PC-3 (cell line): ENCODE results near the gene CKS1B. TPM values are rescaled to one million over a fixed set of nuclear protein-coding genes. Genes with fewer than 3 reads are reported as not detected.
A peak's percentile ranks its signal among the peaks of the same experiment; 100 is the strongest.
"Not testable (repeated sequence)": the region's sequence is repeated elsewhere in the genome, so short reads cannot be mapped to it uniquely, and the experiment has no call there.

Experiments
- ATAC-seq: fragments of 200-7000 bp; cut with Tn5 transposase; 2 replicates; pipeline ENCODE4 v1.9.1; 2020; ENCODE audit warnings: mild to moderate bottlenecking, moderate library complexity
- BruUV-seq: library from RNA; stranded (reverse); fragments of 400-500 nt; replicated peaks from 2 replicates; lab custom pipeline; 2021; lab: Mats Ljungman, UMichigan
- CTCF ChIA-PET: fragments of 300-600 bp; sonication (Branson Sonifier 250); formaldehyde crosslinking; loops from one replicate; lab custom pipeline; 2022; ENCODE audit warnings: antibody characterized with exemption; lab: Charles Lee
- POLR2A ChIA-PET: fragments of 300-600 bp; sonication (Branson Sonifier 250); formaldehyde crosslinking; loops from one replicate; lab custom pipeline; 2022; ENCODE audit warnings: antibody characterized with exemption; ENCODE audit not compliant: unreplicated experiment; lab: Charles Lee
- DNase-seq: peaks from one replicate; pipeline ENCODE4 v3.0.0-alpha.2; 2015
- H2AFZ ChIP-seq: fragments of 300-600 bp; sonication (generic); 2 replicates; pipeline ENCODE4 v1.6.0; 2016; ENCODE audit warnings: antibody characterized with exemption, low read length
- H3F3A ChIP-seq: fragments of 300-600 bp; sonication (generic); one replicate; pipeline ENCODE4 v1.6.0; 2017; ENCODE audit warnings: antibody characterized with exemption, low read length, control low read depth, mild to moderate bottlenecking; ENCODE audit not compliant: unreplicated experiment
- H3K27ac ChIP-seq: fragments of 300-600 bp; sonication (generic); 2 replicates; pipeline ENCODE4 v1.5.1; 2016; ENCODE audit warnings: mild to moderate bottlenecking, low read length
- H3K27me3 ChIP-seq: fragments of 300-600 bp; sonication (generic); 2 replicates; pipeline ENCODE4 v1.6.1; 2016; ENCODE audit warnings: low read length, mixed read lengths
- H3K36me3 ChIP-seq: fragments of 300-600 bp; sonication (generic); 2 replicates; pipeline ENCODE4 v1.6.1; 2016; ENCODE audit warnings: low read depth, mixed run types, low read length, mixed read lengths
- H3K4me1 ChIP-seq: fragments of 300-600 bp; sonication (generic); 2 replicates; pipeline ENCODE4 v1.5.1; 2016; ENCODE audit warnings: low read length; ENCODE audit not compliant: insufficient read depth
- H3K4me2 ChIP-seq: fragments of 300-600 bp; sonication (generic); 2 replicates; pipeline ENCODE4 v1.6.0; 2016; ENCODE audit warnings: low read length
- H3K4me3 ChIP-seq: fragments of 300-600 bp; sonication (generic); 2 replicates; pipeline ENCODE4 v1.5.1; 2016; ENCODE audit warnings: mild to moderate bottlenecking, low read length, mixed read lengths
- H3K79me2 ChIP-seq: fragments of 300-600 bp; sonication (generic); 2 replicates; pipeline ENCODE4 v1.6.1; 2017; ENCODE audit warnings: low read length, mixed read lengths
- H3K9ac ChIP-seq: fragments of 300-600 bp; sonication (generic); 2 replicates; pipeline ENCODE4 v1.6.0; 2016; ENCODE audit warnings: mild to moderate bottlenecking, low read length
- H3K9me2 ChIP-seq: fragments of 300-600 bp; sonication (generic); replicated peaks from 2 replicates; pipeline ENCODE4 v1.6.1; 2016; ENCODE audit warnings: mixed run types, low read length, mixed read lengths
- H3K9me3 ChIP-seq: fragments of 300-600 bp; sonication (generic); 2 replicates; pipeline ENCODE4 v1.6.1; 2016; ENCODE audit warnings: low read length, mixed read lengths
- H4K20me1 ChIP-seq: fragments of 300-600 bp; sonication (generic); 2 replicates; pipeline ENCODE4 v1.6.1; 2016; ENCODE audit warnings: low read length, mixed read lengths
- CTCF ChIP-seq: fragments of 300-600 bp; sonication (generic); conservative IDR thresholded peaks from 2 replicates; pipeline ENCODE4 v1.5.1; 2017; ENCODE audit warnings: antibody characterized with exemption, low read depth, mild to moderate bottlenecking, low read length
- EZH2 ChIP-seq: fragments of 300-600 bp; sonication (generic); IDR thresholded peaks from one replicate; pipeline ENCODE4 v1.6.1; 2017; ENCODE audit warnings: antibody characterized with exemption, mild to moderate bottlenecking, low read length; ENCODE audit not compliant: unreplicated experiment
- EZH2phosphoT487 ChIP-seq: fragments of 300-600 bp; sonication (generic); IDR thresholded peaks from 2 replicates; pipeline ENCODE4 v1.6.1; 2018; ENCODE audit warnings: mild to moderate bottlenecking, antibody characterized with exemption, low read length, borderline replicate concordance
- intact Hi-C: fragments of 100-400 bp; cut with micrococcal nuclease; formaldehyde crosslinking; loops from 2 replicates; pipeline ENCODE4 v1.9.0; 2023
- total RNA-seq: library from RNA; depleted of rRNA; stranded (reverse); fragments of >200 nt; gene quantifications from 2 replicates; pipeline ENCODE4 v1.2.3, GENCODE V29; 2014

The CKS1B gene
- total RNA-seq, 1 experiment from 2014 or later: 390 TPM

DNA sequence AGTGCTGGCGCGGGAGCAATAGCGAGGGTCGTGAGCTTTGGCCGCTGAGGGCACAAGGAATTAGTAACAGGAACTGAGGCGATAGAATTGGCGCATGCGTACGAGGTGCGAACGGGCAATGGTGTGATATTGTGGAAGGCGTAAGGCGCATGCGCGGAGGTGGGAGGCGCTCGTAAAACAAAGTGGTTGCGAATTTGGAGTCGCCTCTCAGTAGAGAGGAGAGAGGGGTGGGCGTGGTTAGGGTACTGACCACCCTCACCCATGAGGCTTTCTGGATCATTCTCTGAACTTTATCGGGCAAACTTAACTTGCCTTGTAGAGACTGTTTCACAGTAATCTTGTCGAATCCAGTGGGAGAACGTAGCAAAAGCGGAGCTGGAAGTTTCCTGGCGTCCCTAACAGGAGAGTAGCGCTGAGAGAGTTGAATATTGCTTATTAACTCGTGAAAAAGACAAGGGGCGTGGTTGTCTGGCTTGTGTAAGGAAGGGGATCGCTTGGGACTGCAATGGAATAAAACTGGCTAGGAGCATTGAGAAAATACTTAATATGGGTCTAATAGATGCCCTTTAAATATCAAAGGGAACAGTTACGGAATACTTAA lies 427 bp downstream of the CKS1B start:
- BruUV-seq: no TSS peak
- CTCF ChIA-PET: interaction anchor here (1.0 kb wide), 1 partner anchor 110 kb away, joined by 3 read pairs; no protein-coding TSS in a partner anchor
- Histone ChIP-seq H3F3A (peaks cover 9% of the 10 kb centered on the region), H3K9me2 (no peaks in the 10 kb centered on the region), H3K4me3 (peak overlapping the region; percentile 80), H2AFZ (peak overlapping the region; percentile 65), H3K79me2 (peaks cover 71% of the 10 kb centered on the region), H3K27me3 (no peaks in the 10 kb centered on the region), H3K4me2 (peak overlapping the region; percentile 88), H3K9me3 (no peaks in the 10 kb centered on the region), H3K4me1 (peaks cover 55% of the 10 kb centered on the region), H3K27ac (peak overlapping the region; percentile 96), H3K9ac (peak overlapping the region; percentile 89), H4K20me1 (peaks cover 13% of the 10 kb centered on the region; the same call in 1 of the 2 replicates), H3K36me3 (peaks cover 20% of the 10 kb centered on the region)
- DNase-seq (peak; percentile 98), ATAC-seq (peak; percentile 32)
- TF ChIP-seq EZH2 (no peak), EZH2phosphoT487 (no peak), CTCF (no peak)
- POLR2A ChIA-PET: no interaction called here
- intact Hi-C loops: loop anchor here (1.0 to 5.0 kb wide), 4 partner anchors 26 to 162 kb away; partner anchors contain the start of genes EFNA4 and SLC50A1

DNA sequence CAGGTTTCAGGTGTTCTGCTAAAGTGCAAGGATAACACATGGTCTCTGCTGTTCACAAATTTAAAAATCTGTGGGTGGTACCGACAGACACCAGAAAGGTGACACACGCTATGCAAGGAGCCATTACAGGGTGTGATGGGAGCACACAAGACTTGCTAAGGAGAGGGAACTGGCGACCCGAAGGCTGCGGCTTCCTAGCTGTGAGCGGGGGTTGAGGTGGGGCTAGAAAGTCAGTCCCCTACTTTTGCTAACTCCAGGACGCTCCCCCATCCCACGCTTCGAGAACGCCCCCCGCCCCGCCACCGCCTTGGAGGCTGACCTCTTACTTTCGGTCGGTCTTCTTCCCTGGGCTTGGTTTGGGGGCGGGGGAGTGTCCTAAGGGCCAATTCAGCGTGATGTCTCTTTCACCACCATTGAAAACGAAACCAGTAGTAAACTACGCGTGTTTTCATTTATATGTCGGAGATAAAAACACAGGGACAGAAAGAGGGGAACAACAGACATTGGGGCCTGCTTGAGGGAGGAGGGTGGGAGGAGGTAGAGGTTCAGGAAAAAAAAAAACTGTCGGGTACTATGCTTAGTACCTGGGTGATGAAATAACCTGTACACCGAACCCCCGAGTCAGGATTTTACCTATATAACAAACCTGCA lies 1.1 kb downstream of the CKS1B start:
- Histone ChIP-seq H3K9ac (peak overlapping the region; percentile 89), H4K20me1 (peaks cover 13% of the 10 kb centered on the region; the same call in 1 of the 2 replicates), H3F3A (peaks cover 9% of the 10 kb centered on the region), H3K36me3 (peaks cover 23% of the 10 kb centered on the region), H3K4me1 (peaks cover 48% of the 10 kb centered on the region), H3K27me3 (no peaks in the 10 kb centered on the region), H3K4me3 (peak overlapping the region; percentile 80), H3K9me3 (no peaks in the 10 kb centered on the region), H3K79me2 (peaks cover 65% of the 10 kb centered on the region), H3K9me2 (no peaks in the 10 kb centered on the region), H3K27ac (peak overlapping the region; percentile 96), H3K4me2 (peak overlapping the region; percentile 88), H2AFZ (peak overlapping the region; percentile 65)
- intact Hi-C loops: no loop called here
- no peak for TF ChIP-seq EZH2phosphoT487
- no peak for TF ChIP-seq EZH2
- no peak for TF ChIP-seq CTCF
- POLR2A ChIA-PET: no interaction called here
- DNase-seq: no peak
- CTCF ChIA-PET: interaction anchor here (1.0 kb wide), 1 partner anchor 110 kb away, joined by 3 read pairs; no protein-coding TSS in a partner anchor
- ATAC-seq: no peak
- TSS peak; percentile 67 for BruUV-seq

DNA sequence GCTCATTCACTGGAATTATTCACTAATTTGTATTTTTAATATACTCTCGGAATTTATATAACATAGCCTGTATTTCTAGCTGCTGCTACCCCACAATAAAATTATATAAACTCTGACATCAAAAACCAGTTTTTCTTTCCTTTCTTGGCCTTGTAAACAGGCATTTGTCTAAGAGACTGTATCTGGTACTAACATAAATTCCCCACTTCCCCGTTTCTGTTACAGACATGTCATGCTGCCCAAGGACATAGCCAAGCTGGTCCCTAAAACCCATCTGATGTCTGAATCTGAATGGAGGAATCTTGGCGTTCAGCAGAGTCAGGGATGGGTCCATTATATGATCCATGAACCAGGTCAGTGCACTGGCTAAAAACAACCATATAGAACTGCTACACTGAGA lies 3.3 kb downstream of the CKS1B start:
- intact Hi-C loops, H2AFZ ChIP-seq, H3K9ac ChIP-seq, POLR2A ChIA-PET, BruUV-seq, H3K27ac ChIP-seq, H3K9me3 ChIP-seq, H3K9me2 ChIP-seq, DNase-seq, ATAC-seq, CTCF ChIA-PET, H3K27me3 ChIP-seq: not testable (repeated sequence)
- Histone ChIP-seq H3K4me3 (0 out of 2 replicates have a peak overlapping the region, but pooled peaks have one; percentile 80), H3K79me2 (peaks cover 51% of the 10 kb centered on the region), H3K4me2 (peak overlapping the region; percentile 41; the same call in 1 of the 2 replicates), H3F3A (peaks cover 10% of the 10 kb centered on the region), H3K36me3 (peaks cover 26% of the 10 kb centered on the region), H4K20me1 (peaks cover 13% of the 10 kb centered on the region; the same call in 1 of the 2 replicates), H3K4me1 (peaks cover 32% of the 10 kb centered on the region)
